Thoracic aorta (tissue), 2 donors: ENCODE results near the gene SPPL2B. TPM values are rescaled to one million over a fixed set of nuclear protein-coding genes. Genes with fewer than 3 reads are reported as not detected.

Source experiments
- ATAC-seq: fragments of 150-250 bp; one replicate; pipeline ENCODE4 v1.8.0; 2017; ENCODE audit warnings: low read depth; ENCODE audit not compliant: insufficient number of reproducible peaks, low FRiP score
- DNase-seq: peaks from one replicate; pipeline ENCODE4 v3.0.0-alpha.2; 2020; ENCODE audit warnings: low spot score
- H3K27ac ChIP-seq, 2 donors: fragments of 200-600 bp; sonication (generic); 1 replicate in 1 of 2; 2 replicates in 1 of 2; pipeline ENCODE4 v1.5.1; 2016; ENCODE audit warnings: mild to moderate bottlenecking in 2 of 2, moderate library complexity in 2 of 2
- H3K27me3 ChIP-seq: fragments of 200-600 bp; sonication (generic); replicated peaks from 2 replicates; pipeline ENCODE4 v1.6.0; 2016; ENCODE audit warnings: mild to moderate bottlenecking; ENCODE audit not compliant: insufficient read depth
- H3K36me3 ChIP-seq: fragments of 200-600 bp; sonication (generic); one replicate; pipeline ENCODE4 v1.5.1; 2016
- H3K4me1 ChIP-seq, 2 donors: fragments of 200-600 bp; sonication (generic); 1 replicate in 1 of 2; 2 replicates in 1 of 2; pipeline versions ENCODE4 v1.5.1 to v1.6.0; 2016; ENCODE audit warnings: low read depth in 2 of 2, mild to moderate bottlenecking in 1 of 2; ENCODE audit not compliant: control insufficient read depth in 1 of 2
- H3K4me3 ChIP-seq: fragments of 200-600 bp; sonication (generic); 2 replicates; pipeline ENCODE4 v1.5.1; 2016; ENCODE audit warnings: mild to moderate bottlenecking
- H3K9me3 ChIP-seq: fragments of 200-600 bp; sonication (generic); 2 replicates; pipeline ENCODE4 v1.5.1; 2016
- total RNA-seq, 2 donors: library from RNA; depleted of rRNA; stranded (reverse); fragments of >200 nt; gene quantifications; one replicate each; pipeline versions ENCODE4 v1.1.0 to v1.2.3, GENCODE V29; 2016
- TF ChIP-seq, protein P1 (sequence below): fragments of 200-600 bp; sonication (generic); IDR thresholded peaks from one replicate; pipeline ENCODE4 v1.5.1; 2019; ENCODE audit warnings: antibody characterized with exemption

Gene SPPL2B
- total RNA-seq, 2 donors from 2014 or later = 55.8 to 60.0 TPM

- Histone ChIP-seq H3K27me3 (no peaks in the 10 kb centered on the region), H3K36me3 (no peaks in the 10 kb centered on the region), H3K4me3 (no peak overlapping the region), H3K9me3 (no peaks in the 10 kb centered on the region), H3K4me1 (peaks cover 9 to 27% of the 10 kb centered on the region in 2 donors), H3K27ac (no peak overlapping the region)
- TF ChIP-seq, protein P1, sequence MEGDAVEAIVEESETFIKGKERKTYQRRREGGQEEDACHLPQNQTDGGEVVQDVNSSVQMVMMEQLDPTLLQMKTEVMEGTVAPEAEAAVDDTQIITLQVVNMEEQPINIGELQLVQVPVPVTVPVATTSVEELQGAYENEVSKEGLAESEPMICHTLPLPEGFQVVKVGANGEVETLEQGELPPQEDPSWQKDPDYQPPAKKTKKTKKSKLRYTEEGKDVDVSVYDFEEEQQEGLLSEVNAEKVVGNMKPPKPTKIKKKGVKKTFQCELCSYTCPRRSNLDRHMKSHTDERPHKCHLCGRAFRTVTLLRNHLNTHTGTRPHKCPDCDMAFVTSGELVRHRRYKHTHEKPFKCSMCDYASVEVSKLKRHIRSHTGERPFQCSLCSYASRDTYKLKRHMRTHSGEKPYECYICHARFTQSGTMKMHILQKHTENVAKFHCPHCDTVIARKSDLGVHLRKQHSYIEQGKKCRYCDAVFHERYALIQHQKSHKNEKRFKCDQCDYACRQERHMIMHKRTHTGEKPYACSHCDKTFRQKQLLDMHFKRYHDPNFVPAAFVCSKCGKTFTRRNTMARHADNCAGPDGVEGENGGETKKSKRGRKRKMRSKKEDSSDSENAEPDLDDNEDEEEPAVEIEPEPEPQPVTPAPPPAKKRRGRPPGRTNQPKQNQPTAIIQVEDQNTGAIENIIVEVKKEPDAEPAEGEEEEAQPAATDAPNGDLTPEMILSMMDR = no peak
- ATAC-seq (no peak), DNase-seq (no peak)
Measured at GRCh38 chr19:2333807-2334211, 5.3 kb downstream of the SPPL2B start.

DNA sequence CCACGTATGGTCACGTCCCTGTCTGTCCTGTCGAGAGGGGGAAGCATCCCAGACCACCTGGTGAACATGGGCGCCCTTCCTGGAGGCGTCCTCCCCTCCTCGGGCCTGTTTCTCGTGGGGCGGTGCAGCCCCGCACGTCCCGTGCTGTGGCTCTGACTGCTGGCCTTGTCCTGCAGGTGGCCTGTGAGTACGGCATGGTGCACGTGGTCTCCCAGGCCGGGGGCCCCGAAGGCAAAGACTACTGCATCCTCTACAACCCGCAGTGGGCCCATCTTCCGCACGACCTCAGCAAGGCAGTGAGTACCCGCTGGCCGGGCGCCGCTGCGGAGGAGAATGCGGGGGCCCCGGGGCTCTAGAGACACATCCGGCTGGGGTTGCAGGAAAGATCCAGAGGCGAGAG lies 5.9 kb downstream of the SPPL2B start:
- Histone ChIP-seq H3K9me3 (no peaks in the 10 kb centered on the region), H3K27ac (no peak overlapping the region), H3K4me1 (peaks cover 4 to 22% of the 10 kb centered on the region in 2 donors), H3K27me3 (no peaks in the 10 kb centered on the region), H3K36me3 (no peaks in the 10 kb centered on the region), H3K4me3 (no peak overlapping the region)
- ATAC-seq (no peak), DNase-seq (no peak)
- TF ChIP-seq, protein P1 = no peak

DNA sequence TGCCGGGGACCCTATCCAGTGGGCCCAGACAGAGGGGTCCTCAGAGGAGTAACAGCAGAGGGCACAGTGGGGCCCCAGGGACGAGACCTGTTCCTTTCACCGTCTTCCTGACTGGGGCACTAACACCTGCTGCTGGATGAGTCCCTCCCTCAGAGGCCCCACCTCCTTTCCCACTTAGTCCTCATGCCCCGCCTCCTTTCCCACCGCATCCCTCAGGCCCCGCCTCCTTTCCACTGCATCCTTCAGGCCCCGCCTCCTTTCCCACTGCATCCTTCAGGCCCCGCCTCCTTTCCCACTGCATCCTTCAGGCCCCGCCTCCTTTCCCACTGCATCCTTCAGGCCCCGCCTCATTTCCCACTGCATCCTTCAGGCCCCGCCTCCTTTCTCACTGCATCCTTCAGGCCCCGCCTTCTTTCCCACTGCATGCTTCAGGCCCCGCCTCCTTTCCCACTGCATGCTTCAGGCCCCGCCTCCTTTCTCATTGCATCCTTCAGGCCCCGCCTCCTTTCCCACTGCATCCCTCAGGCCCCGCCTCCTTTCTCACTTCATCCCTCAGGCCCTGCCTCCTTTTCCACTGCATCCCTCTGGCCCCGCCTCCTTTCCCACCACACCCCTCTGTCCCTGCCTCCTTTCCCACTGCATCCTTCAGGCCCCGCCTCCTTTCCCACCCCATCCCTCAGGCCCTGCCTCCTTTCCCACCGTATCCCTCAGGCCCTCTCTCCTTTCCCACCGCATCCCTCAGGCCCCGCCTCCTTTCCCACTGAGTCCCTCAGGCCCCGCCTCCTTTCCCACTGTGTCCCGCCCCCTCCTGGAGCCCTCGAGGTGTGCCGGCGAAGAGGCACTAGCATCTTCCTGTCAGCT lies 6.7 kb downstream of the SPPL2B start:
- H3K36me3 ChIP-seq = no peaks in the 10 kb centered on the region
- no peak overlapping the region for H3K4me3 ChIP-seq
- TF ChIP-seq, protein P1 = no peak
- ATAC-seq (no peak), DNase-seq (no peak)
- H3K27ac ChIP-seq = no peak overlapping the region
- H3K9me3 ChIP-seq = no peaks in the 10 kb centered on the region
- peaks cover 0 to 14% of the 10 kb centered on the region in 2 donors for H3K4me1 ChIP-seq
- no peaks in the 10 kb centered on the region for H3K27me3 ChIP-seq

- H3K27ac ChIP-seq = no peak overlapping the region
- H3K27me3 ChIP-seq = no peaks in the 10 kb centered on the region
- no peaks in the 10 kb centered on the region for H3K36me3 ChIP-seq
- H3K4me1 ChIP-seq = peaks cover 0 to 7% of the 10 kb centered on the region in 2 donors
- TF ChIP-seq, protein P1 = no peak
- DNase-seq (no peak), ATAC-seq (no peak)
- no peaks in the 10 kb centered on the region for H3K9me3 ChIP-seq
- no peak overlapping the region for H3K4me3 ChIP-seq
Measured at GRCh38 chr19:2335848-2336247, 7.4 kb downstream of the SPPL2B start.

GRCh38 chr19:2336528-2337328 lies 8.2 kb downstream of the SPPL2B start:
- Histone ChIP-seq H3K36me3 (peaks cover 3% of the 10 kb centered on the region), H3K4me3 (no peak overlapping the region), H3K9me3 (no peaks in the 10 kb centered on the region), H3K4me1 (no peaks in the 10 kb centered on the region), H3K27ac (no peak overlapping the region), H3K27me3 (no peaks in the 10 kb centered on the region)
- ATAC-seq (no peak), DNase-seq (no peak)
- TF ChIP-seq, protein P1 = no peak
